Breast epithelium (tissue), 3 donors: Measurements from ENCODE around the gene SLC35E2B.

Experiments
- POLR2A ChIP-seq: fragments of 450-650 bp; IDR thresholded peaks from one replicate; pipeline ENCODE4 v1.6.1; 2016; ENCODE audit warnings: antibody characterized with exemption, mild to moderate bottlenecking, moderate library complexity
- TF ChIP-seq, protein P1 (sequence below), 3 donors: fragments of 450-650 bp; IDR thresholded peaks; one replicate each; pipeline ENCODE4 v1.5.1; 2016 to 2017; ENCODE audit warnings: antibody characterized with exemption in 3 of 3, mild to moderate bottlenecking in 3 of 3, moderate library complexity in 3 of 3

GRCh38 chr1:1730870-1731269 is 38.3 kb upstream of the SLC35E2B start:
- TF ChIP-seq, protein P1, sequence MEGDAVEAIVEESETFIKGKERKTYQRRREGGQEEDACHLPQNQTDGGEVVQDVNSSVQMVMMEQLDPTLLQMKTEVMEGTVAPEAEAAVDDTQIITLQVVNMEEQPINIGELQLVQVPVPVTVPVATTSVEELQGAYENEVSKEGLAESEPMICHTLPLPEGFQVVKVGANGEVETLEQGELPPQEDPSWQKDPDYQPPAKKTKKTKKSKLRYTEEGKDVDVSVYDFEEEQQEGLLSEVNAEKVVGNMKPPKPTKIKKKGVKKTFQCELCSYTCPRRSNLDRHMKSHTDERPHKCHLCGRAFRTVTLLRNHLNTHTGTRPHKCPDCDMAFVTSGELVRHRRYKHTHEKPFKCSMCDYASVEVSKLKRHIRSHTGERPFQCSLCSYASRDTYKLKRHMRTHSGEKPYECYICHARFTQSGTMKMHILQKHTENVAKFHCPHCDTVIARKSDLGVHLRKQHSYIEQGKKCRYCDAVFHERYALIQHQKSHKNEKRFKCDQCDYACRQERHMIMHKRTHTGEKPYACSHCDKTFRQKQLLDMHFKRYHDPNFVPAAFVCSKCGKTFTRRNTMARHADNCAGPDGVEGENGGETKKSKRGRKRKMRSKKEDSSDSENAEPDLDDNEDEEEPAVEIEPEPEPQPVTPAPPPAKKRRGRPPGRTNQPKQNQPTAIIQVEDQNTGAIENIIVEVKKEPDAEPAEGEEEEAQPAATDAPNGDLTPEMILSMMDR (IDR thresholded peaks at IDR 0.05) = no peak
- TF ChIP-seq POLR2A = no peak
